ENCODE measurements around the gene TMEM229B. TPM values are rescaled to one million over a fixed set of nuclear protein-coding genes. Genes with fewer than 3 reads are reported as not detected.
"Not testable (repeated sequence)": the region's sequence is repeated elsewhere in the genome, so short reads cannot be mapped to it uniquely, and the experiment has no call there.

The TMEM229B gene
- total and polyA plus RNA-seq, 4 donors: 1.5 to 4.5 (median 2.5) TPM

- Histone ChIP-seq H3K36me3 (ENCODE audit: control insufficient read depth in 4 of 4, insufficient read depth in 4 of 4, low read length in 4 of 4) (no peaks in the 10 kb centered on the region), H3K4me1 (ENCODE audit: control insufficient read depth in 5 of 5, insufficient read depth in 5 of 5, low read length in 5 of 5) (no peaks in the 10 kb centered on the region), H3K4me3 (no peak overlapping the region), H3K27me3 (ENCODE audit: control insufficient read depth in 3 of 3, insufficient read depth in 3 of 3, low read length in 2 of 3) (no peaks in the 10 kb centered on the region), H3K9ac (ENCODE audit: insufficient read depth in 1 of 2, low read length in 2 of 2) (no peak overlapping the region), H3K9me3 (ENCODE audit: control insufficient read depth in 4 of 4, insufficient read depth in 3 of 4, low read length in 3 of 4) (no peaks in the 10 kb centered on the region), H3K27ac (ENCODE audit: low read depth in 1 of 2, low read length in 1 of 2) (no peak overlapping the region)
- no peak for TF ChIP-seq CTCF (IDR thresholded peaks at IDR 0.05; ENCODE audit: control extremely low read depth, extremely low read depth)
- 50 to 61% methylated on average over 6 of the region's 6 CpGs for WGBS, 2 donors
- peak in 2 of 3 donors; percentile 8 to 20 for DNase-seq
- ATAC-seq (ENCODE audit: insufficient read depth, low FRiP score): no peak
Observed at GRCh38 chr14:67457782-67458181, 30.7 kb downstream of the TMEM229B start.

GRCh38 chr14:67456732-67457131, 31.8 kb downstream of the TMEM229B start:
- no peak overlapping the region for H3K4me3 ChIP-seq
- WGBS, 2 donors: 92 to 94% methylated on average over 5 of the region's 5 CpGs
- TF ChIP-seq CTCF (IDR thresholded peaks at IDR 0.05; ENCODE audit: control extremely low read depth, extremely low read depth): no peak

GRCh38 chr14:67453575-67454300, 34.8 kb downstream of the TMEM229B start:
- Histone ChIP-seq H3K36me3 (ENCODE audit: control insufficient read depth in 4 of 4, insufficient read depth in 4 of 4, low read length in 4 of 4) (no peaks in the 10 kb centered on the region), H3K9me3 (ENCODE audit: control insufficient read depth in 4 of 4, insufficient read depth in 3 of 4, low read length in 3 of 4) (peaks cover 0 to 2% (median 0%) of the 10 kb centered on the region in 4 donors), H3K4me1 (ENCODE audit: control insufficient read depth in 5 of 5, insufficient read depth in 5 of 5, low read length in 5 of 5) (no peaks in the 10 kb centered on the region), H3K27me3 (ENCODE audit: control insufficient read depth in 3 of 3, insufficient read depth in 3 of 3, low read length in 2 of 3) (no peaks in the 10 kb centered on the region), H3K9ac (ENCODE audit: insufficient read depth in 1 of 2, low read length in 2 of 2) (no peak overlapping the region), H3K4me3 (no peak overlapping the region), H3K27ac (ENCODE audit: low read depth in 1 of 2, low read length in 1 of 2) (no peak overlapping the region)
- no peak for DNase-seq
- 89 to 90% methylated on average over 5 of the region's 5 CpGs for WGBS, 2 donors
- TF ChIP-seq CTCF (IDR thresholded peaks at IDR 0.05; ENCODE audit: control extremely low read depth, extremely low read depth): no peak
- ATAC-seq (ENCODE audit: insufficient read depth, low FRiP score): no peak

More at GRCh38 chr14:67456732-67457131, 31.8 kb downstream of the TMEM229B start:
- Histone ChIP-seq H3K27me3 (ENCODE audit: control insufficient read depth in 3 of 3, insufficient read depth in 3 of 3, low read length in 2 of 3) (no peaks in the 10 kb centered on the region), H3K9ac (ENCODE audit: insufficient read depth in 1 of 2, low read length in 2 of 2) (no peak overlapping the region), H3K9me3 (ENCODE audit: control insufficient read depth in 4 of 4, insufficient read depth in 3 of 4, low read length in 3 of 4) (no peaks in the 10 kb centered on the region), H3K27ac (ENCODE audit: low read depth in 1 of 2, low read length in 1 of 2) (no peak overlapping the region), H3K4me1 (ENCODE audit: control insufficient read depth in 5 of 5, insufficient read depth in 5 of 5, low read length in 5 of 5) (no peaks in the 10 kb centered on the region), H3K36me3 (ENCODE audit: control insufficient read depth in 4 of 4, insufficient read depth in 4 of 4, low read length in 4 of 4) (no peaks in the 10 kb centered on the region)
- ATAC-seq (ENCODE audit: insufficient read depth, low FRiP score): no peak
- no peak for DNase-seq

GRCh38 chr14:67451667-67452066, 36.9 kb downstream of the TMEM229B start:
- not testable (repeated sequence) for H3K27me3 ChIP-seq (ENCODE audit: control insufficient read depth in 3 of 3, insufficient read depth in 3 of 3, low read length in 2 of 3); DNase-seq; ATAC-seq (ENCODE audit: insufficient read depth, low FRiP score); H3K4me1 ChIP-seq (ENCODE audit: control insufficient read depth in 5 of 5, insufficient read depth in 5 of 5, low read length in 5 of 5); H3K9ac ChIP-seq (ENCODE audit: insufficient read depth in 1 of 2, low read length in 2 of 2); H3K9me3 ChIP-seq (ENCODE audit: control insufficient read depth in 4 of 4, insufficient read depth in 3 of 4, low read length in 3 of 4); H3K36me3 ChIP-seq (ENCODE audit: control insufficient read depth in 4 of 4, insufficient read depth in 4 of 4, low read length in 4 of 4); H3K27ac ChIP-seq (ENCODE audit: low read depth in 1 of 2, low read length in 1 of 2); H3K4me3 ChIP-seq
- WGBS, 2 donors: 93 to 94% methylated on average over 6 of the region's 6 CpGs
